Fibroblast of mammary gland (primary cell): ENCODE measurements around the gene PIP5KL1.

Experiments
- DNase-seq: peaks from one replicate; pipeline ENCODE4 v3.0.0-alpha.2; 2010; ENCODE audit warnings: low read depth
- H3K4me3 ChIP-seq: 2 replicates; pipeline ENCODE4 v1.5.1; 2011; ENCODE audit warnings: low read depth, mild to moderate bottlenecking, low read length, moderate library complexity; ENCODE audit not compliant: control insufficient read depth
- TF ChIP-seq, protein P1 (sequence below): conservative IDR thresholded peaks from 2 replicates; pipeline ENCODE4 v1.5.1; 2011; ENCODE audit warnings: low read depth, low read length, inconsistent platforms; ENCODE audit not compliant: control insufficient read depth, insufficient read depth

Gene PIP5KL1

DNA sequence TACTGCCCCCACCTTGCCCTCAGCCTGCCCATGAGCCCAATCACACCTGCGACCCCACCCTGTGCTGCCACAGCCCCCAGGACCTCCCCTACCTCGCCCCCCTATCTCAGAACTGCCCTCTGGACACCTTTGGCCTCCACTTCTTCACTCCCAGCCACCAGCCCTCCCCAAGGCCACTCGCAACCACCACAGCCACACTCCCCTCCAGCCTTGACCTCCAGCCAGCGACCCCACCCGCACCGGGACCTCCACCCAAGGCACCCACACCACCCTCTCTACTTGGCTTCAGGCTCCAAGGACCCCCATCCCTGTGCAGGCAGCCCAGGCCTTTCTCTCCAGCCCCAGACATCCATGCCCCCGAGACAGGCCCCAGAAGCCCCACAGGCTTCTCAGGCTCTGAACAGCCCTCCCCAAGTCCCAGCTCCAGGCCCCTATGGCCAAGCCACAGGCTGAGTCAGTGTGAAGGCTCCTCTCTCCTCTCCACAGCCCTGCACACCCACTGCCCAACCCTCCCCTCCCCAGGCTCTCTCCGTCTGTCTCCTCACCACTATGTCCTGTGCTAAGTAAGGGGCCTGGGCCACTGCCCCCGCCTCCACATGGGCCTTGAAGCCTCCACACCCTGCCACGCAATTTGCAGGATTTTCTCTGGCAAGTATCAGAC, 55.1 kb downstream of the PIP5KL1 start:
- peak; percentile 55 for DNase-seq
- H3K4me3 ChIP-seq, result no peak overlapping the region
- TF ChIP-seq, protein P1, sequence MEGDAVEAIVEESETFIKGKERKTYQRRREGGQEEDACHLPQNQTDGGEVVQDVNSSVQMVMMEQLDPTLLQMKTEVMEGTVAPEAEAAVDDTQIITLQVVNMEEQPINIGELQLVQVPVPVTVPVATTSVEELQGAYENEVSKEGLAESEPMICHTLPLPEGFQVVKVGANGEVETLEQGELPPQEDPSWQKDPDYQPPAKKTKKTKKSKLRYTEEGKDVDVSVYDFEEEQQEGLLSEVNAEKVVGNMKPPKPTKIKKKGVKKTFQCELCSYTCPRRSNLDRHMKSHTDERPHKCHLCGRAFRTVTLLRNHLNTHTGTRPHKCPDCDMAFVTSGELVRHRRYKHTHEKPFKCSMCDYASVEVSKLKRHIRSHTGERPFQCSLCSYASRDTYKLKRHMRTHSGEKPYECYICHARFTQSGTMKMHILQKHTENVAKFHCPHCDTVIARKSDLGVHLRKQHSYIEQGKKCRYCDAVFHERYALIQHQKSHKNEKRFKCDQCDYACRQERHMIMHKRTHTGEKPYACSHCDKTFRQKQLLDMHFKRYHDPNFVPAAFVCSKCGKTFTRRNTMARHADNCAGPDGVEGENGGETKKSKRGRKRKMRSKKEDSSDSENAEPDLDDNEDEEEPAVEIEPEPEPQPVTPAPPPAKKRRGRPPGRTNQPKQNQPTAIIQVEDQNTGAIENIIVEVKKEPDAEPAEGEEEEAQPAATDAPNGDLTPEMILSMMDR, result no peak

- TF ChIP-seq, protein P1, result no peak
- DNase-seq, result no peak
- H3K4me3 ChIP-seq, result no peak overlapping the region
These were observed 56.0 kb downstream of the PIP5KL1 start for GRCh38 chr9:127874301-127875221.

GRCh38 chr9:127873886-127874285, 56.7 kb downstream of the PIP5KL1 start:
- TF ChIP-seq, protein P1, result no peak
- no peak for DNase-seq
- H3K4me3 ChIP-seq, result no peak overlapping the region

- TF ChIP-seq, protein P1, result no peak
- H3K4me3 ChIP-seq, result no peak overlapping the region
- DNase-seq, result no peak
These were observed 57.3 kb downstream of the PIP5KL1 start for GRCh38 chr9:127873223-127873691.

DNA sequence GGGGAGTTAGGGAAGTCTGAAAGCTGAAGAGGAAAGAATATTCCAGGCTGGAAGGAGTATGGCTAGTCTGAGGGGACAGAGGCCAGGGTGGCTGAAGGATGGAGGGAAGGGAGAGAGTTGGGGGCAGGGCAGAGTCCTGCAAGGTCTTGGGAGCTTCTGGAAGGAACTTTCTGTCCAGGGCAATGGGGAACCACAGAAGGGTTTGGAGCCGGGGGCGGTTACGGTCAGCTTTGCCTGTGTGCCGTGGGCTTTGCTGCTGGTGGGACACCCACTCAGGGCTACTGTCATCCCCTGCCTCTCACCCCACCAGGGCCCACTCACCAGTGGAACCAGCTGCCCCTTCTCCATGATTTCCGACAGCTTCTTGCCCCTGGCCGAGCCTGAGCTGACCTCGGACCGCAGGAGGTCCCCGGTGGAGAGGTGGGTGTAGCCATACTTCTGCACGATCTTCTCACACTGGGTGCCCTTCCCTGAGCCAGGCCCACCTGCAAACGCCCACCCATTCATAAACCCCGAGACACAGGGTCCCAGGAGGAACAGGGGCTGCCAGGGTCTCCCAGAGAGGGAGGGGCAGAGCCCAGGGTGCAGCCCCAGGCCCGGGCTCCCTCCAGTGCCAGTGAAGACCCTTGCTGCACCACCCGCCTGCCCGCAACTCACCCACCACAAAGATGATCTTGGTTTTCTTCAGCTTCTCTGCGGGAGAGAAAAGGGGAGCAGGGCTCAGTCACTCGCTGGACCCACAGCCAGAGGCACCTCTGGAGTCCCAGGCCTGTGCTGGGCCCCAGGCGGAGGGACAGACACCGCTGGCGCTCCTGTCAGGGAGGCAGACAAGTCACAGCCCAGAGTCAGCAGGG, 58.0 kb downstream of the PIP5KL1 start:
- TF ChIP-seq, protein P1, result no peak
- DNase-seq, result no peak
- no peak overlapping the region for H3K4me3 ChIP-seq

- TF ChIP-seq, protein P1, result no peak
- peak; percentile 44 for DNase-seq
- no peak overlapping the region for H3K4me3 ChIP-seq
These were observed 59.0 kb downstream of the PIP5KL1 start for GRCh38 chr9:127871531-127871930.
